ENCODE measurements around the gene EPN2.

The EPN2 gene

GRCh38 chr17:19239544-19239943, 2.4 kb downstream of the EPN2 start:
- DNase-seq (ENCODE audit: low spot score): no peak

GRCh38 chr17:19242323-19242722, 5.2 kb downstream of the EPN2 start:
- DNase-seq (ENCODE audit: low spot score): no peak

- DNase-seq (ENCODE audit: low spot score): no peak
Measured at GRCh38 chr17:19242926-19243325, 5.8 kb downstream of the EPN2 start.

- DNase-seq (ENCODE audit: low spot score): no peak
Measured at GRCh38 chr17:19243838-19244237, 6.7 kb downstream of the EPN2 start.

- no peak for DNase-seq (ENCODE audit: low spot score)
Measured at GRCh38 chr17:19244357-19244756, 7.2 kb downstream of the EPN2 start.

GRCh38 chr17:19244781-19245180, 7.6 kb downstream of the EPN2 start:
- no peak for DNase-seq (ENCODE audit: low spot score)

- no peak for DNase-seq (ENCODE audit: low spot score)
Measured at GRCh38 chr17:19247473-19247872, 10.3 kb downstream of the EPN2 start.

- no peak for DNase-seq (ENCODE audit: low spot score)
Measured at GRCh38 chr17:19248151-19248927, 11.2 kb downstream of the EPN2 start.

GRCh38 chr17:19248928-19249574, 11.9 kb downstream of the EPN2 start:
- no peak for DNase-seq (ENCODE audit: low spot score)

- no peak for DNase-seq (ENCODE audit: low spot score)
Measured at GRCh38 chr17:19249681-19250080, 12.5 kb downstream of the EPN2 start.

GRCh38 chr17:19250421-19251173, 13.4 kb downstream of the EPN2 start:
- no peak for DNase-seq (ENCODE audit: low spot score)

GRCh38 chr17:19253112-19253511, 15.9 kb downstream of the EPN2 start:
- no peak for DNase-seq (ENCODE audit: low spot score)

GRCh38 chr17:19254651-19255050, 17.5 kb downstream of the EPN2 start:
- DNase-seq (ENCODE audit: low spot score): no peak

- no peak for DNase-seq (ENCODE audit: low spot score)
Measured at GRCh38 chr17:19255279-19255678, 18.1 kb downstream of the EPN2 start.

GRCh38 chr17:19258371-19258770, 21.2 kb downstream of the EPN2 start:
- DNase-seq (ENCODE audit: low spot score): no peak

GRCh38 chr17:19260958-19261357, 23.8 kb downstream of the EPN2 start:
- no peak for DNase-seq (ENCODE audit: low spot score)

GRCh38 chr17:19261426-19261825, 24.3 kb downstream of the EPN2 start:
- no peak for DNase-seq (ENCODE audit: low spot score)

- no peak for DNase-seq (ENCODE audit: low spot score)
Measured at GRCh38 chr17:19262650-19263631, 25.8 kb downstream of the EPN2 start.

- DNase-seq (ENCODE audit: low spot score): no peak
Measured at GRCh38 chr17:19263641-19264051, 26.5 kb downstream of the EPN2 start.

- DNase-seq (ENCODE audit: low spot score): no peak
Measured at GRCh38 chr17:19264268-19264667, 27.1 kb downstream of the EPN2 start.

GRCh38 chr17:19264681-19265080, 27.5 kb downstream of the EPN2 start:
- DNase-seq (ENCODE audit: low spot score): no peak

- DNase-seq (ENCODE audit: low spot score): no peak
Measured at GRCh38 chr17:19265755-19266154, 28.6 kb downstream of the EPN2 start.

All from COLO829 (cell line).